Stomach (tissue), 4 donors: ENCODE measurements around the gene PLS1.

Experiments
- EP300 ChIP-seq: sonication (generic); formaldehyde crosslinking; IDR thresholded peaks from one replicate; pipeline ENCODE4 v1.6.1; 2017; ENCODE audit warnings: antibody characterized with exemption
- POLR2A ChIP-seq, 4 donors: fragments of 450-650 bp; IDR thresholded peaks; one replicate each; pipeline ENCODE4 v1.6.1; 2016; ENCODE audit warnings: antibody characterized with exemption in 4 of 4, control low read depth in 2 of 4, mild to moderate bottlenecking in 1 of 4, moderate library complexity in 1 of 4
- POLR2AphosphoS5 ChIP-seq, 3 donors: sonication (generic); formaldehyde crosslinking; IDR thresholded peaks; one replicate each; pipeline ENCODE4 v1.6.1; 2016; ENCODE audit warnings: antibody characterized with exemption in 3 of 3
- TF ChIP-seq, protein P1 (sequence below), 7 experiments: fragments of 450-650 bp in 4 of 7; fragments of 200-600 bp in 3 of 7; sonication (generic) in 3 of 7; IDR thresholded peaks; one replicate each; pipeline ENCODE4 v1.5.1; 2016 to 2019; ENCODE audit warnings: antibody characterized with exemption in 7 of 7, control low read depth in 2 of 7, mild to moderate bottlenecking in 1 of 7

DNA sequence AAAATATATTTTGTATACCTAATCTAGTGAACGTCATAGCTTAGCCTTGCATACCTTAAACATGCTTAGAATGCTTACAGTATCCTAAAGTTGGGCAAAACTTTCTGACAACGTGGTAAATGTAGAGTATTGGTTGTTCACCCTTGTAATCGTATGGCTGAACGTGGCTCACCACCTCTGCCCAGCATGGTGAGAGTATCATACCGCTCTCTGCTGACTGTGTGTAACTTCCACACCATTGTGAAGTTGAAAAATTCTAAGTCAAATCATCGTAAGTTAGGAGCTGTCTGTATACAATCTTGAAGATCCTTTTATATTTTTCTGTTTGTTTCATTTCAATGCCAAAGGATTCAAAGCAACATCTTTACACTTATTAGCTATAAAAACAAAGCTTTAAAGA lies 64.2 kb downstream of the PLS1 start:
- TF ChIP-seq, protein P1, sequence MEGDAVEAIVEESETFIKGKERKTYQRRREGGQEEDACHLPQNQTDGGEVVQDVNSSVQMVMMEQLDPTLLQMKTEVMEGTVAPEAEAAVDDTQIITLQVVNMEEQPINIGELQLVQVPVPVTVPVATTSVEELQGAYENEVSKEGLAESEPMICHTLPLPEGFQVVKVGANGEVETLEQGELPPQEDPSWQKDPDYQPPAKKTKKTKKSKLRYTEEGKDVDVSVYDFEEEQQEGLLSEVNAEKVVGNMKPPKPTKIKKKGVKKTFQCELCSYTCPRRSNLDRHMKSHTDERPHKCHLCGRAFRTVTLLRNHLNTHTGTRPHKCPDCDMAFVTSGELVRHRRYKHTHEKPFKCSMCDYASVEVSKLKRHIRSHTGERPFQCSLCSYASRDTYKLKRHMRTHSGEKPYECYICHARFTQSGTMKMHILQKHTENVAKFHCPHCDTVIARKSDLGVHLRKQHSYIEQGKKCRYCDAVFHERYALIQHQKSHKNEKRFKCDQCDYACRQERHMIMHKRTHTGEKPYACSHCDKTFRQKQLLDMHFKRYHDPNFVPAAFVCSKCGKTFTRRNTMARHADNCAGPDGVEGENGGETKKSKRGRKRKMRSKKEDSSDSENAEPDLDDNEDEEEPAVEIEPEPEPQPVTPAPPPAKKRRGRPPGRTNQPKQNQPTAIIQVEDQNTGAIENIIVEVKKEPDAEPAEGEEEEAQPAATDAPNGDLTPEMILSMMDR (IDR thresholded peaks at IDR 0.05): no peak
- TF ChIP-seq POLR2AphosphoS5 (IDR thresholded peaks at IDR 0.05) (no peak), POLR2A (IDR thresholded peaks at IDR 0.05) (no peak), EP300 (no peak)
